NCI-H2227 treated with DMSO at 0.1 percent for 48 hours (cell line): ENCODE data around the gene GADL1.

ENCODE experiments used
- DNase-seq: peaks from one replicate; lab custom pipeline; 2025; lab: John Stamatoyannopoulos, UW

The GADL1 gene

DNA sequence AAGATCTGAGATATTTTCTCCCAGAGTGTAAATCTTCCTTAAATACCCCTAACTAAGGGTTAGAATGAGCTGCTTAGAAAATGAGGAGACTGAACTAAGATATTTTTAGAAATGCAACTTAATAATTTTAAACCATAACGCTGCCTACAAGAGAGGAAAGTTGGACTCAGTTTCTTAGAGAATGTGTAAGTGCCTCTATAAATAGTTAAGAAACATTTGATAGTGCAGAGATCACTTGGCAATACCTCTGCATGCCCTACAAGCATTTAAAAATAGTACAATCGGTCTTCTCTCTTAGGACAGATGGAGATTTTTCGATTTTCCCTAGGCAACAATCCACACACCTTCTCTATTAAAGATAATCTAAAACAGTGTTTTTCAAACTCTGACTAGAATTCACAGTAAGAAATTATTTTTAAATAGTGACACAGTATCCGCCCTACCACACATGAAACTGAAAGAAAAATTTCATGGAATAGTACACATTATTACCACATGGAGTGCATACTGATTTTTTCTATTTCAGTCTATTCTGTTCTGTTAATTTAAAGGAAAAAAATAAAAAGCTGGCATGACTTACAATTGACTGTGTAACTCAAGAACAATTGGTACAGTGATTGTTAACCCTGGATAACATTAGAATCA, 83.2 kb downstream of the GADL1 start:
- DNase-seq = no peak

DNA sequence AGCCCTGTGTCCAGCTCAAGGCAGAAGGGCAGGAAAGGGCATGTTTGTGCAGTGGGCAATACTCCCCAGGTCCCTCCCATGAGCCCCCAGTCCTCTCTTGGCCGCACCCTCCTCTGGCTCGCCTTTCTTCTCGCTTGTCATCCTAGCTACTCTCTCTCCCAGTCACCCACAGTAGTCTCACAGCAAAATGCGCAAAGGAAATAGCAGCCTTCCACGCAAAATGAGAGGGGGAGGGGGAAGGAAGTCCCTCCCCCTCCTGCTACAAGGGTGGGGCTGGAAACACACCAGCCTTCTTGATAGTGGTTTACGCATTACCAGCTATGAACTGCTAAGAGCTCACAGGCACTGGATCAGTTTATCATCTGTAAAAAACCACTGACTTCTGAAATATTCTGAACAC, 83.8 kb downstream of the GADL1 start:
- DNase-seq = no peak

DNA sequence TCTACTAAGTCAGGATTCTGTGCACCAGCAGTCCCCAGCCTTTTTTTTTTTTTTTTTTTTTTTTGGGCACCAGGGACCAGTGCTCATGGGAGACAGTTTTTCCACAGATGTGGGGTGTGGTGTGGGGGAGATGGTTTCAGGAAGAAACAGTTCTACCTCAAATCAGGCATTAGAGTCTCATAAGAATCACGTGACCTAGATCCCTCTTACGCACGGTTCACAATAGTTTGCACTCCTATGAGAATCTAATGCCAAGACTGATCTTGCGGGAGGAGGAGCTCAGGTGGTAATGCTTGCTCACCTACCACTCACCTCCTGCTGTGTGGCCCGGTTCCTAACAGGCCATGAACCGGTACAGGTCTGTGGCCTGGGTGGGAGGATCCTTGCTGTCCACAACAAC, 88.8 kb downstream of the GADL1 start:
- DNase-seq = no peak

DNA sequence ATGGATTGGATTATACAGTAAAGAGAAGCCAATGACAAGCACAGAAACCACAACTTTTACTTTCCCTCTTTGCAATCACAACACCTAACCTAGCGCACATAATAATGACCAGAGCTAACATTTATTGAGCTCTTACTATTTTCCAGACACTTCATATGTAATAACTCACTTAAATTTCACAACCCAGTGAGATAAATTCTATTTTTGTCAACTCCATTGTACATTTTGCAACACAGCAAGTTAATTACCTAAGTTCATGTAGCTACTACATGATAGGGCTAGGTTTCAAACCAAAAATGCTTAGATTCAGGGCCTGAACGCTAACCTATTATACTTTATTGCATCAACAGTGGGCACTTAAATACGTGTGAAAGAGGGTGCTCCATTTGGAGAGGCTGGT, 89.5 kb downstream of the GADL1 start:
- no peak for DNase-seq

DNA sequence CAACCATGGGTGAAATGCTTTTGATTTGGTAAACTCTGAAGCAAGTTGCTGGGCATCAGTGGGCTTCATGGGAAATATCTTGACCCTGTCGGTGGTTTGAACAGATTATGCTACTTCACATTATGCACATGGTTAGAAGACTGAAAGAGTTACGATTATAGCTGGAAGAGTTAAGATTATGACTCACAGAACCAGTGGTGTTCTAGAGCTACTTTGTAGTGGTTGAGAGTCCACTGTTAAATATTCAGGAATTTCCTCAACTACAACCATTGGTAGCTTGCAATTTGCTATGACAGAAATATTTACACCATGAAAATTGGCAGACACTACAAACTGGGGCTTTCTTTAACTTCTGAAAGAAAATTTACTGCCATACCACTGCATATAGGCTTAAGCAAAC, 99.3 kb downstream of the GADL1 start:
- DNase-seq = no peak

GRCh38 chr3:30793740-30794139, 100.7 kb downstream of the GADL1 start:
- DNase-seq = no peak

DNA sequence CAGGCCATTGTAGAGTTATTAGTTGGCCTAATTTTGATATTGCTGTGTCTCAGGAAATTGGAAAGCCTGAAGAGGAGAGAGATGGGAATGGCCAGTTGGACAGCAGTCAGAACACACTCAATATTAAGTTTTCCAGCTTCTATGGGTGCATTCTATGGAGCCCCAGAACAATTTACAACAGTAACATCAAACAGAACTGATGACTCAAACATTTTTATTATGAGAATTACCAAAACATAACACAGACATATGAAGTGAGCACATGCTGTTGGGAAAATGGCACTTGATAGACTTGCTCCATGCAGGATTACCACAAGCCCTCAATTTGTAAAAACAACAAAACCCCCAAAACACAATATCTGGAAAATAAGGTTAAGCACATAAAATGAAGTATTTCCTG, 104.3 kb downstream of the GADL1 start:
- DNase-seq = no peak

- no peak for DNase-seq
These were observed 108.1 kb downstream of the GADL1 start for GRCh38 chr3:30786365-30786764.

GRCh38 chr3:30779686-30780287, 114.7 kb downstream of the GADL1 start:
- no peak for DNase-seq

- no peak for DNase-seq
These were observed 115.5 kb downstream of the GADL1 start for GRCh38 chr3:30778933-30779332.

DNA sequence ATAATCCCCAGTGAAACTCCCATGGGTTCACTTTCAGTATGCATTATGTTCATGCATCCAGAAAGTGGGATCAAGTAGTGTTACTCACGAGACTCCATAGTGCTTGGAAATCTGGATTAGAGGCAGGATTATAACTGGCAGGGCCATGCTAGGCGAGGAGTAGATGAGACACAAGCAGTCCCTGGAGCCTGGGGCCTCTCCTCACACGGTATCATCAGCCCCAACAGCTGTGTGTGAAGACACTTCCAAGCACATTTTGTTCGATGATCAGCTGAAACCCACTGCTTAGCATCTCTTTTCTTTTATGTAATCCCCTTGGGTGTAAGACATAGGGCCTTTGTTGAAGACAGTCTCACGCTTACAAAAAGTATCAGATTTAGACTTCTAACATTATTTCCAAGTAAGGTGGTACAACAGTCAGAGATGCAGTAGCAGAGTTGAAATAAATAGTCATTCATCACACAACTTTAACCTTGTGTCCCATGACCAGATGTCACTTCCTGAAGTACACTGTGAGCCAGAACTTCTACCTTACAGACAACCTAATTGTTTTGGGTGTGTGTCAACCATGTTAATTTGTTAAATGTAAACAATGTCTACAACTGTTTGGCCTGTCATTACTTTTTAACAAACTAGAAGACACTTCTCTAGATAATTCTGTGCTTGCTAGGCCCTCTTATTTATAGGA, 116.9 kb downstream of the GADL1 start:
- no peak for DNase-seq

DNA sequence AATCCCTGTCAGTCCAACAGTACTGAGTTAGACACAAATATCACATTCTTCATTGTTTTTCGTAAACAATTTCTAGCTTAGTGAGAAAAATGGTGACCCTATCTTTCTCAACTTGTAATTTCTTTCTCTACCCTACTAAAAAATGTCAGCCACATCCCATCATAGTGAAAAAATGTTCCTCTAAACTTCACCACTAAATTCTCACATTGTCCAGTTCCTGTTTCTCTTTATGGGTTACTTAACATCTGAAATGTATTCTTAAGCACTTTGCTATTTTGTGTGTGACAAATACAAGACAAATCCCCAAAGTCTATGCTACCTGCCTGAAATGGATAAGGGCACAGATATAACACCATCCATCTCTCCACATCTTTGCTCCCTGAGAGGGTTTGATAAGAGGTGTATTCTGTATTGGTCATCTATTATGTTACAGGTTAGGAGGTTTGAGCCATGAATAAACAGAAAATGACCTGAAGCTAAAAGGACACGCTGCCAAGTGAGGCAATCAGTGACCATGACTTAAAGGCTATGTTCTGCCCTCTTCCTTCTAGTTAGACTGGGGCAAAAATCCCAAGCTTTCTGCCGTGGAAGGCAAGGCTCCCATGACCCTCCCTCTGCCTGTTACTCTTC, 118.2 kb downstream of the GADL1 start:
- DNase-seq = no peak

- DNase-seq = no peak
These were observed 119.4 kb downstream of the GADL1 start for GRCh38 chr3:30775040-30775439.

GRCh38 chr3:30774062-30774461, 120.4 kb downstream of the GADL1 start:
- DNase-seq = no peak

DNA sequence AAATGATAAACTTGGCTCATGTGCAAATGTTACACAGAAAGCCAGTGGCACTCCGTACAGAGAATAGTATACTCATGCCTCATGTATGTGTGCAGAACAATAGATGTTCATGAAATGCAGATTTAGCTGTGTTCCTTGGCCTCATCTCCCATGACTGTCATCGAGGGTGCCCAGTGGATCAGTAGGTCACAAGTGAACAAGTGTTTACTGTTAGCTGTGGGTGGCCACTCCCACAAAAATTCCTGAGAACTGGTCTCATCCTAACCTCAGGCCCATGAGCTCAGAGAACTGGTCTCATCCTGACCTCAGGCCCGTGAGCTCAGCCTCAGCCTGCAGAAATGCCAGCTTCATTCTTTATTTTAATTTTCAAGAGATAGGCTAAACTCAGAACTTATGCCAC, 124.1 kb downstream of the GADL1 start:
- DNase-seq = no peak

GRCh38 chr3:30768703-30769550, 125.5 kb downstream of the GADL1 start:
- DNase-seq = peak; percentile 2

- DNase-seq = no peak
These were observed 126.4 kb downstream of the GADL1 start for GRCh38 chr3:30768046-30768445.

- DNase-seq = no peak
These were observed 127.9 kb downstream of the GADL1 start for GRCh38 chr3:30766522-30766921.

DNA sequence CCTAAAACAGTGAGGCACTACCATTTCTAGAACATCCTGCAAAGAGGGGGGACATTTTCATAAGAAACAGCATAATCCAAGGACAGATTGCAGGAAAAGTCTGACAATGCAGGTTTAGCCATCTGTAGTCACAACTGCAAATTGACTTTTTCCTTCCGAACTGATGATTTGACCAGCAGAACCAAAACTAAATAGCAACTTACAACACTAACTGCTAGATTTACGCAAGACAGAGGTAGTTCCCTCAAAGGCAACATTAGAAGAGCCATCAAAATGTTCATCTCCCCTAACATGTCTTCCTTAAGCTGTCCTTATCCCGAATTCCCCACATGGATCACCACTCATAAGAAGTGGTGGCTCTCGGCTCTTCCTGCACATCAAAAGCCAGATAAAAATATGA, 129.6 kb downstream of the GADL1 start:
- DNase-seq = no peak

GRCh38 chr3:30764281-30764680, 130.2 kb downstream of the GADL1 start:
- no peak for DNase-seq

DNA sequence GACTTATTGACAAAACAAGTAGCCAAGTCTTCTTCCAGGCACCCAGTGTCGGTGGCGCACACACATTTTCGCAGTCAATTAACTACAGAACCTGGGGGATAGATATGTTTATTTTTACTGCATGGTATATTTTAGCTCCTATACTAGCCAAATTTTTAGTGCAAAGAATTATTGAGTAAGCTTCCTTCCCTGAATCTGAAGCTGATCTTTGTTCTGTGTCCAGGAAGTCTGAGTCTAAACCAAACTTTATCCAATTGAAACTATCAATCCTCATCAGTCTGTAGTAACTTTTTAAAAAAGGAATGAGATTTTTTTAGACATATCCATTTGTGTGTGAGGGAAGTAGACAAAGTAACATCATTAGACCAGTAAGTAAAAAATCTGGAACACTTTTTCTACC, 133.1 kb downstream of the GADL1 start:
- no peak for DNase-seq

GRCh38 chr3:30760737-30761136, 133.7 kb downstream of the GADL1 start:
- no peak for DNase-seq
